NCI-H1092 treated with DMSO at 0.1 percent for 48 hours (cell line): Measurements from ENCODE around the gene PPP1R3D.
"Not testable (repeated sequence)": the region's sequence is repeated elsewhere in the genome, so short reads cannot be mapped to it uniquely, and the experiment has no call there.

Experiments
- DNase-seq: peaks from one replicate; lab custom pipeline; 2025; lab: John Stamatoyannopoulos, UW

The PPP1R3D gene

DNA sequence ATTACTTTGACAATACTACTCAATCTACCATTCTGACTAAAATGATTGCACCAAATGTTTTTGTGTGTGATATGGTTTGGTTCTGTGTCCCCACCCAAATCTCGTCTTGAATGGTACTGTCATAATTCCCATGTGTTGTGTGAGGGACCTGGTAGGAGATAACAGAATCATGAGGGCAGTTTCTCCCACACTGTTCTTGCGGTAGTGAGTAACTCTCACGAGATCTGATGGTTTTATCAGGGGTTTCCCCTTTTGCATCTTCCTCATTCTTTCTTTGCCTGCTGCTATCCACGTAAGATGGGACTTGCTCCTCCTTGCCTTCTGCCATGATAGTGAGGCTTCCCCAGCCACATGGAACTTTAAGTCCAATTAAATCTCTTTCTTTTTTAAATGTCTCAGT, 27.5 kb downstream of the PPP1R3D start:
- no peak for DNase-seq

DNA sequence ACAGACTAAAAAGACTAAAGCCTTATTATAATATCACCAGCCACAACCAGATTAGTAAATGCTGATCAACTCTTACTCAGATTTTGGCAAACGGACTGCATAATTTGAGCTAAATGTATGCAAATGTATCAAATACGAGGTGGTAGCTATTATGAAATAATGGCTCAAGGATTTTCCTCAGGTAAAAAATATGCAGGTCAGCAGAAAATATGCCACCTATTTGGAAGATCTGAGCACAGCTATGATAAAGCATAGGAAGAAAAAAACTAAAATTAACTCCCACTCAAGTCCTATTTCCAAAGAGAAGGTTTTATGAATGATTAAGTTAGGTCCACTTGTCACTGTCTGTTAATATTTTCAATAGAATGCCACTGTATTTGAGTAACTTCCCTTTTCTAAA, 29.1 kb downstream of the PPP1R3D start:
- DNase-seq: no peak

DNA sequence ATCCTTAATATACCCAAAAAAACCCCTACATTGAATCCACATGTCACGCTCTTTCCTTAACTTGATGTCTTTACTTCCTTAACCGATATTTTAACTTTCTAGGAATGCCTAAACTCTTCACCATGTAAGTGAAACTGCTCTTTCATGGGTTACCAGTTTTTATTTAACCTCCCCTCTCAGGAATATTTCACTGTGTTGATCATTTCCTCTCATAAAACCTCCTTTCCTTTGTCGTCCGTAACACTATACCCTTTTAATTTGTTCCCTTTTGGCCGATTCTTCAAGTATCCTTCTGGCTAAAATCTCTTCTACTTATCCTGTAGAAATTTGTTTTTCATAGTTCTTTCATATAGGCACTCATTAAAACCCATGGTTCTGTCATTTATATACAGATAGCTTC, 31.2 kb downstream of the PPP1R3D start:
- DNase-seq: no peak

DNA sequence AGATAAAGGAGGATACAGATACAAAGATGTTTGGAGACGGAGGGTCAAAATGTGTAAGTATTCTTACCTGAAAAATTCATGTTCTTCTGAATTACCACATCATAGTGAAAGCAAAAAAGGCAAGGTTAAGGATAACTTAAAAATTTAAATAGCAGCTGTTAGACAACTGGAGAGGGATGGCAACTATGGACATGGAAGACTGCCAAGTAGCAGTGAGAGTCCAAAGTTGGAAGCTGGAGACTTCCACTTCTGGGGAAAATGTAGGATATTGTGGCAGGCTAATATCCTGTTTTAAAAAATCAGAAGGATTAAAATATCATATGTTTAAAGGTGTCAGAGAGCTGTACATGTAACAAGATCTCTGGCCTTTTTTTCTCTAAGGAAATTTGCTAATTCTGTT, 36.5 kb downstream of the PPP1R3D start:
- DNase-seq: no peak

DNA sequence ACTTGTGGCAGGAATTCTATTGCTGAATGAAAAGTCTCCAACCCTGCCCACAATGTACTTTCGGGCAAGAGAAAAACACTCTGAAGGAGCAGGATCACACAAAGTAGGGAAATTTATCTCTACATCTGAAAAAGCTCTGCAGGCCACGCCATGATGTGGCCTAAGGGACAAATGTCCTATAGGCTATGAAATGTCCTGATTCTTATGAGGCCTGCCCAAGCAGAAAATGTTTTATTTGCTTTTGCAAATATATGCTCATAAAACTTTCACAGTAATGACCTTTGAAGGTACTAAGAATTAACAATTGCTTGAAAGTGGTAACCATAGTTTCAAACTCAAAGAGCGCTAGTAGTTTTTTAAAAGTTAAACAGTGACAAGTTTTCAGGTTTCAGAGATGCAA, 37.6 kb downstream of the PPP1R3D start:
- no peak for DNase-seq

DNA sequence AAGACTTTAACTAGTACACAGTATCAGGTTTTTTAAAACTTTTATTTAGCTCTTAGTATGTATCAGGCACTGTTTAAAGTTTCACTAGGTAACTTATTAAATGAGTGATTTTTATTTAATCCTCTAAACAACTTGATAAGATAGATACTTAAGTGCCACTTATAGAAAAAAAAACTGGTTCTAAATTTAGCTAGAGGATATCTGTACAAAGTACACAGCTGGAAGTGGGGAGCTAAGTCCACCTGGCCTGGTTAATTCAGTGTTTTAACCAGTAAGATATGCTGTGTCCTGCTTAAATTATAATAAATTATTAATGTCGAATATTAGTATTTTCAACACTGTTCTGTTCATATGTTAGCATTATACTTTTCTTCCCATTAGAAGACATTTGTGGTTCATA, 44.2 kb downstream of the PPP1R3D start:
- no peak for DNase-seq

DNA sequence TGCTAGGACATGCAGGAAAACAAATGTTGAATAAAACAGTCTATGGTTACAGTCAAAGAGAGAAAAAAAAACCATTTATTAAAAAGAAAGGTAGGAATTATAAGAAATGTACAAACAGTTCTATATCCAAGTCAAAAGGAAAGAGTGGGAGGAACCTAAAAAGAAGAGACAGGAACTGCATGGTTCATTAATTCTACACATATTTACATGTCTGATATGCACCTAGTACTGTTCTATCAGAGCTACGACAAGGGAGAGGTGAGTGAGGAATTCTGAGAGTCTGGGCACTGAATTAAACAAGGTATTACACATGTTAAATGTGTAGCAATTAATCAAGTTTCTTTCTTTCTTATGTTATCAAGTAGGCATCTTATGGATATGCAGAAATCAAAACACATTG, 48.5 kb downstream of the PPP1R3D start:
- DNase-seq: no peak

DNA sequence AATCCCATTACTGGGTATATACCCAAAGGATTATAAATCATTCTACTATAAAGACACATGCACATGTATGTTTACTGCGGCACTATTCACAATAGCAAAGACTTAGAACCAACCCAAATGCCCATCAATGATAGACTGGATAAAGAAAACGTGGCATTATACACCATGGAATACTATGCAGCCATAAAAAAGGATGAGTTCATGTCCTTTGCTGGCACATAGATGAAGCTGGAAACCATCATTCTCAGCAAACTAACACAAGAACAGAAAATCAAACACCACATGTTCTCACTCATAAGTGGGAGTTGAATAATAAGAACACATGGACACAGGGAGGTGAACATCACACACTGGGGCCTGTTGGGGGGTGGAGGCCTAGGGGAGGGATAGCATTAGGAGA, 50.1 kb downstream of the PPP1R3D start:
- not testable (repeated sequence) for DNase-seq

DNA sequence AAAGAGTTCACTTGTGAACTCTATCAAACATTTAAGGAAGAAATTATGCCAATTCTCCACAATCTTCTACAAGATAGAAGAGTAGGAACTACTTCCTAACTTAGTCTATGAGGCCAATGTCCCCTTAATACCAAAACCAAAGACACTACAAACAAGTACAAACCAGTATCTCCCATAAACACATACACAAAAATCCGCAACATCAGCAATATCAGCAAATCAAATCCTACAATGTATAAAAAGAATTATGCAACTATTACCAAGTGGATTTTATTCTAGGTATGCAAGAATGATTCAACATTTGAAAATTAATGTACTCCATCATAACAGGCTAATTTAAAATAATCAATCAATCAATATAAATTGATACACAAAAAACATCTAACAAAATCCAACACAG, 52.1 kb downstream of the PPP1R3D start:
- DNase-seq: no peak
